H1 (cell line): Measurements from ENCODE around the gene TAF8.

Experiments
- EP300 ChIP-seq, 2 experiments: IDR thresholded peaks; 1 replicate in 1 of 2; 2 replicates in 1 of 2; pipeline ENCODE4 v1.6.1; 2011 to 2012; ENCODE audit warnings: low read depth in 2 of 2, low read length in 2 of 2, mild to moderate bottlenecking in 2 of 2, borderline replicate concordance in 1 of 2, inconsistent platforms in 1 of 2, moderate library complexity in 1 of 2
- EZH2 ChIP-seq: fragments of 200-600 bp; sonication (generic); IDR thresholded peaks from 2 replicates; pipeline ENCODE4 v1.7.1; 2012; ENCODE audit warnings: low read depth, mild to moderate bottlenecking, moderate library complexity, low read length, inconsistent platforms; ENCODE audit not compliant: severe bottlenecking
- FOSL1 ChIP-seq: IDR thresholded peaks from 2 replicates; pipeline ENCODE4 v1.6.1; 2011; ENCODE audit warnings: mild to moderate bottlenecking, low read depth, low read length, moderate library complexity; ENCODE audit not compliant: insufficient read depth
- POLR2A ChIP-seq, 2 experiments: IDR thresholded peaks; 1 replicate in 1 of 2; 2 replicates in 1 of 2; pipeline ENCODE4 v1.6.1; 2011; ENCODE audit warnings: low read depth in 2 of 2, low read length in 2 of 2, mild to moderate bottlenecking in 2 of 2; ENCODE audit errors: control extremely low read depth in 1 of 2
- RBBP5 ChIP-seq: IDR thresholded peaks from 2 replicates; pipeline ENCODE4 v1.7.1; 2012; ENCODE audit warnings: low read depth, mild to moderate bottlenecking, inconsistent platforms, low read length, moderate library complexity, borderline replicate concordance
- SRF ChIP-seq: IDR thresholded peaks from 2 replicates; pipeline ENCODE4 v1.6.1; 2011; ENCODE audit warnings: mild to moderate bottlenecking, low read depth, low read length, moderate library complexity
- TF ChIP-seq, protein P1 (sequence below), 3 experiments: IDR thresholded peaks; 1 replicate in 2 of 3; 2 replicates in 1 of 3; pipeline versions ENCODE4 v1.5.1 to v1.6.1; 2011; ENCODE audit warnings: low read length in 3 of 3, mild to moderate bottlenecking in 3 of 3, inconsistent platforms in 2 of 3, low read depth in 1 of 3, moderate library complexity in 1 of 3; ENCODE audit not compliant: insufficient read depth in 1 of 3; ENCODE audit errors: control extremely low read depth in 1 of 3

DNA sequence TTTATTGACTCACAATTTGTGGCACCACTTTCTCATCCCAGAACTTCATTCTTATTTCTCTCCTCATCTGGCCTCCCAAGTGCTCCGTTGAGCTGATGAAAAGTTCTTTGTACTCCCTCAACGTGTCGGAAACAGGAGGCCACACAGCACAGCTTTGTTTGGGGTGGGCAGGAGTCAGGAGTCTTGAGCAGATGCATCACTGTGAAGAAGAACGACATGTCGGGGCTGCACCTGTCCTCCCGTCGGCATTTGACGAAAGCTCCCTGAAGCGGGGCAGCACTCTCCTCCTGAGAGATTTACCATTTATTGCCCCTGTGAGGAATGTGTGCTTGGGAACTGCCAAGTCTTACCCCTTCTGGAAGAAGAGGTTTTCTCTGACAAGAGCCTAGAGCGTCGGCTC, 28.1 kb downstream of the TAF8 start:
- no peak for TF ChIP-seq SRF
- TF ChIP-seq, protein P1, sequence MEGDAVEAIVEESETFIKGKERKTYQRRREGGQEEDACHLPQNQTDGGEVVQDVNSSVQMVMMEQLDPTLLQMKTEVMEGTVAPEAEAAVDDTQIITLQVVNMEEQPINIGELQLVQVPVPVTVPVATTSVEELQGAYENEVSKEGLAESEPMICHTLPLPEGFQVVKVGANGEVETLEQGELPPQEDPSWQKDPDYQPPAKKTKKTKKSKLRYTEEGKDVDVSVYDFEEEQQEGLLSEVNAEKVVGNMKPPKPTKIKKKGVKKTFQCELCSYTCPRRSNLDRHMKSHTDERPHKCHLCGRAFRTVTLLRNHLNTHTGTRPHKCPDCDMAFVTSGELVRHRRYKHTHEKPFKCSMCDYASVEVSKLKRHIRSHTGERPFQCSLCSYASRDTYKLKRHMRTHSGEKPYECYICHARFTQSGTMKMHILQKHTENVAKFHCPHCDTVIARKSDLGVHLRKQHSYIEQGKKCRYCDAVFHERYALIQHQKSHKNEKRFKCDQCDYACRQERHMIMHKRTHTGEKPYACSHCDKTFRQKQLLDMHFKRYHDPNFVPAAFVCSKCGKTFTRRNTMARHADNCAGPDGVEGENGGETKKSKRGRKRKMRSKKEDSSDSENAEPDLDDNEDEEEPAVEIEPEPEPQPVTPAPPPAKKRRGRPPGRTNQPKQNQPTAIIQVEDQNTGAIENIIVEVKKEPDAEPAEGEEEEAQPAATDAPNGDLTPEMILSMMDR (IDR thresholded peaks at IDR 0.05; ENCODE audit: control extremely low read depth in 1 of 3, insufficient read depth in 1 of 3, low read depth in 1 of 3, low read length in 3 of 3) = no peak
- TF ChIP-seq EP300 (IDR thresholded peaks at IDR 0.05; ENCODE audit: borderline replicate concordance in 1 of 2, low read depth in 2 of 2, low read length in 2 of 2) = no peak
- TF ChIP-seq RBBP5 = no peak
- TF ChIP-seq FOSL1 = no peak
- no peak for TF ChIP-seq POLR2A (IDR thresholded peaks at IDR 0.05; ENCODE audit: control extremely low read depth in 1 of 2, low read depth in 2 of 2, low read length in 2 of 2)
- no peak for TF ChIP-seq EZH2
